HepG2 (cell line): Measurements from ENCODE around the gene EPN2. TPM values are rescaled to one million over a fixed set of nuclear protein-coding genes. Genes with fewer than 3 reads are reported as not detected.

Source experiments
- ATAC-seq: fragments of 200-7000 bp; cut with Tn5 transposase; 3 replicates; pipeline ENCODE4 v1.9.1; 2020; ENCODE audit warnings: mild to moderate bottlenecking, moderate library complexity
- BruUV-seq: library from RNA; stranded (reverse); fragments of 400-500 nt; replicated peaks from 2 replicates; lab custom pipeline; 2021; lab: Mats Ljungman, UMichigan
- CTCF ChIA-PET: fragments of 300-600 bp; formaldehyde crosslinking; extraction: SDS; loops from one replicate; lab custom pipeline; 2021; ENCODE audit warnings: low total read pairs, inconsistent platforms, low intra/inter-chr PET ratio; lab: Yijun Ruan, JAX
- POLR2A ChIA-PET: fragments of 350-600 bp; sonication (Branson Sonifier 250); formaldehyde crosslinking; loops from one replicate; lab custom pipeline; 2020; ENCODE audit warnings: antibody characterized with exemption, inconsistent platforms; lab: Yijun Ruan, JAX
- DNase-seq: peaks from one replicate; pipeline ENCODE4 v3.0.0-alpha.2; 2015; ENCODE audit warnings: low spot score
- FAIRE-seq: peaks from 3 replicates; lab custom pipeline; 2011; peaks lifted over from hg19 to GRCh38; lab: Jason Lieb, UNC
- H2AFZ ChIP-seq: one replicate; pipeline ENCODE4 v1.6.1; 2011; ENCODE audit warnings: low read length, inconsistent platforms
- H3K27ac ChIP-seq: fragments of 300-600 bp; 3 replicates; pipeline ENCODE4 v1.8.0; 2011; ENCODE audit warnings: mixed run types, mild to moderate bottlenecking, mixed read lengths, low read length, inconsistent platforms; ENCODE audit not compliant: insufficient read depth; ENCODE audit errors: extremely low read length
- H3K27me3 ChIP-seq, 2 experiments: fragments of 200-600 bp in 1 of 2; 2 replicates in 1 of 2; 3 replicates in 1 of 2; pipeline versions ENCODE4 v1.6.0 to v1.8.0; 2011; ENCODE audit warnings: low read length in 2 of 2, mild to moderate bottlenecking in 2 of 2, moderate library complexity in 2 of 2, inconsistent platforms in 1 of 2; ENCODE audit not compliant: insufficient read depth in 2 of 2, control insufficient read depth in 1 of 2
- H3K36me3 ChIP-seq, 2 experiments: fragments of 200-600 bp in 1 of 2; replicated peaks in 1 of 2; 2 replicates in 1 of 2; 3 replicates in 1 of 2; pipeline versions ENCODE4 v1.5.1 to v1.8.0; 2011; ENCODE audit warnings: low read length in 2 of 2, inconsistent platforms in 1 of 2; ENCODE audit not compliant: insufficient read depth in 2 of 2, control insufficient read depth in 1 of 2
- H3K4me1 ChIP-seq: 2 replicates; pipeline ENCODE4 v1.5.1; 2012; ENCODE audit warnings: low read length, inconsistent platforms; ENCODE audit not compliant: insufficient read depth
- H3K4me2 ChIP-seq: 2 replicates; pipeline ENCODE4 v1.6.0; 2011; ENCODE audit warnings: low read depth, low read length, inconsistent platforms
- H3K4me3 ChIP-seq, 3 experiments: fragments of 200-600 bp in 1 of 3; sonication (generic), shearing (Covaris generic) in 1 of 3; replicated peaks in 1 of 3; 2 replicates each; pipeline ENCODE4 v1.5.1; 2011 to 2016; ENCODE audit warnings: low read length in 3 of 3, inconsistent platforms in 2 of 3, low read depth in 2 of 3, mild to moderate bottlenecking in 2 of 3, control low read depth in 1 of 3, mixed read lengths in 1 of 3; ENCODE audit not compliant: insufficient read depth in 1 of 3
- H3K79me2 ChIP-seq: one replicate; pipeline ENCODE4 v1.6.1; 2011; ENCODE audit warnings: low read length, inconsistent platforms; ENCODE audit not compliant: insufficient read depth
- H3K9ac ChIP-seq: 2 replicates; pipeline ENCODE4 v1.6.0; 2011; ENCODE audit warnings: mild to moderate bottlenecking, low read depth, low read length, inconsistent platforms; ENCODE audit not compliant: insufficient read depth
- H3K9me3 ChIP-seq: 2 replicates; pipeline ENCODE4 v1.5.1; 2012; ENCODE audit warnings: mild to moderate bottlenecking, low read length
- H4K20me1 ChIP-seq: 2 replicates; pipeline ENCODE4 v1.6.0; 2011; ENCODE audit warnings: inconsistent platforms, mild to moderate bottlenecking, low read length, moderate library complexity; ENCODE audit not compliant: insufficient read depth
- DMTF1 ChIP-seq: sonication (generic); formaldehyde crosslinking; IDR thresholded peaks from 2 replicates; pipeline ENCODE4 v1.4.0; 2020; ENCODE audit warnings: mild to moderate bottlenecking, missing genetic modification reagents
- DNMT1 ChIP-seq: sonication (generic); formaldehyde crosslinking; IDR thresholded peaks from 2 replicates; pipeline ENCODE4 v1.5.1; 2020; ENCODE audit warnings: mild to moderate bottlenecking, missing genetic modification reagents
- ELF1 ChIP-seq: sonication (generic); formaldehyde crosslinking; IDR thresholded peaks from 2 replicates; pipeline ENCODE4 v1.4.0; 2020; ENCODE audit warnings: missing genetic modification reagents
- FOSL2 ChIP-seq: sonication (generic); formaldehyde crosslinking; IDR thresholded peaks from 2 replicates; pipeline ENCODE4 v1.4.0; 2020; ENCODE audit warnings: missing genetic modification reagents
- HCFC1 ChIP-seq: fragments of 150-350 bp; IDR thresholded peaks from 2 replicates; pipeline ENCODE4 v1.6.1; 2014; ENCODE audit warnings: low read depth, low read length
- MTERF4 ChIP-seq: sonication (generic); formaldehyde crosslinking; IDR thresholded peaks from 2 replicates; pipeline ENCODE4 v1.8.0; 2023; ENCODE audit warnings: mild to moderate bottlenecking, missing genetic modification reagents
- PCBP2 ChIP-seq: fragments of 200-400 bp; formaldehyde crosslinking; optimal IDR thresholded peaks from 2 replicates; pipeline ENCODE3; 2018; ENCODE audit warnings: low read length, low read depth; ENCODE audit not compliant: poor library complexity, severe bottlenecking
- TIGD3 ChIP-seq: sonication (generic); formaldehyde crosslinking; IDR thresholded peaks from 2 replicates; pipeline ENCODE4 v1.5.1; 2020; ENCODE audit warnings: mild to moderate bottlenecking, missing genetic modification reagents, borderline replicate concordance
- ZBTB44 ChIP-seq: sonication (generic); formaldehyde crosslinking; IDR thresholded peaks from 2 replicates; pipeline ENCODE4 v1.4.0; 2020; ENCODE audit warnings: missing genetic modification reagents
- WGBS: methylation state at CpG from one replicate; pipeline ENCODE4 v1.1.6; 2017; ENCODE audit warnings: low lambda C conversion rate; 5-methylcytosine and 5-hydroxymethylcytosine counted together
- in situ Hi-C: cut with HindIII; loops from 2 replicates; pipeline ENCODE4 v1.10.0; 2017; ENCODE audit warnings: low pct_unique_long_range_greater_than_20kb; ENCODE audit not compliant: extremely low pct_ligation_motif_present
- intact Hi-C: fragments of 100-400 bp; cut with micrococcal nuclease; formaldehyde crosslinking; loops from one replicate; pipeline ENCODE4 v1.10.0; 2022; ENCODE audit not compliant: unreplicated experiment
- polyA plus RNA-seq, 8 experiments: library from polyadenylated mRNA; depleted of rRNA in 3 of 8; stranded (reverse) in 7 of 8; unstranded in 1 of 8; fragments of >200 nt; fragmentation: Illumina TruSeq in 4 of 8; extraction: Trizol in 4 of 8; gene quantifications; 2 replicates each; pipeline versions ENCODE4 v1.2.1 to v1.2.3, GENCODE V29; 2011 to 2016; ENCODE audit warnings: low read depth in 4 of 8, missing spikeins in 1 of 8, mixed read lengths in 1 of 8; ENCODE audit not compliant: insufficient read depth in 1 of 8
- total RNA-seq, 5 experiments: library from RNA; depleted of rRNA; stranded (reverse); fragments of >200 nt; fragmentation: Illumina TruSeq; extraction: Trizol; gene quantifications; 2 replicates each; pipeline ENCODE4 v1.2.3, GENCODE V29; 2016; ENCODE audit warnings: low read depth in 1 of 5

EPN2 gene
- total and polyA plus RNA-seq, 2 of the 13 experiments (the other 11 are each of a cell fraction or from before 2014, with no cell fraction given) = 7.8 to 19.2 TPM

GRCh38 chr17:19301274-19301951 is 64.2 kb downstream of the EPN2 start:
- POLR2A ChIA-PET = no interaction called here
- H3K36me3 ChIP-seq = no peaks in the 10 kb centered on the region

GRCh38 chr17:19301973-19302372 is 64.8 kb downstream of the EPN2 start:
- in situ Hi-C loops = no loop called here
- Histone ChIP-seq H3K36me3 (no peaks in the 10 kb centered on the region), H3K4me3 (no peak overlapping the region), H3K27ac (no peak overlapping the region), H2AFZ (no peak overlapping the region), H3K9ac (no peak overlapping the region), H3K79me2 (no peaks in the 10 kb centered on the region), H3K4me1 (peaks cover 34% of the 10 kb centered on the region), H3K27me3 (no peaks in the 10 kb centered on the region), H3K9me3 (no peaks in the 10 kb centered on the region), H4K20me1 (0 out of 2 replicates have a peak, but pooled peaks cover 2% of the 10 kb centered on the region), H3K4me2 (no peak overlapping the region)
- CTCF ChIA-PET = no interaction called here
- no TSS peak for BruUV-seq
- DNase-seq (no peak), FAIRE-seq (no peak), ATAC-seq (no peak)
- WGBS = 96% methylated on average over 6 of the region's 9 CpGs
- intact Hi-C loops = no loop called here
- POLR2A ChIA-PET = no interaction called here
- no peak for TF ChIP-seq TIGD3
- no peak for TF ChIP-seq MTERF4
- no peak for TF ChIP-seq PCBP2
- TF ChIP-seq HCFC1 = no peak
- no peak for TF ChIP-seq DMTF1
- TF ChIP-seq DNMT1 = no peak
- no peak for TF ChIP-seq FOSL2 (CRISPR knock-in tag)

More at GRCh38 chr17:19301274-19301951, 64.2 kb downstream of the EPN2 start:
- H3K4me3 ChIP-seq = no peak overlapping the region
- H3K4me1 ChIP-seq = peaks cover 29% of the 10 kb centered on the region
- 86% methylated on average over 4 of the region's 5 CpGs for WGBS
- no peak for DNase-seq
- no peaks in the 10 kb centered on the region for H3K27me3 ChIP-seq
- no peak overlapping the region for H2AFZ ChIP-seq
- FAIRE-seq = no peak
- H3K9ac ChIP-seq = no peak overlapping the region
- TF ChIP-seq ELF1 = no peak
- TF ChIP-seq ZBTB44 (CRISPR knock-in tag) = no peak
- ATAC-seq = no peak
- H3K4me2 ChIP-seq = no peak overlapping the region
- intact Hi-C loops (no loop called here), in situ Hi-C loops (no loop called here)
- no peak overlapping the region for H3K27ac ChIP-seq
- H4K20me1 ChIP-seq = 0 out of 2 replicates have a peak, but pooled peaks cover 2% of the 10 kb centered on the region
- H3K79me2 ChIP-seq = no peaks in the 10 kb centered on the region
- no TSS peak for BruUV-seq
- no peaks in the 10 kb centered on the region for H3K9me3 ChIP-seq
- CTCF ChIA-PET = no interaction called here
